Spleen (tissue), 7 donors: ENCODE measurements around the gene TSKS.

ENCODE experiments used
- POLR2A ChIP-seq, 3 donors: fragments of 450-650 bp; IDR thresholded peaks; one replicate each; pipeline ENCODE4 v1.5.1; 2017; ENCODE audit warnings: antibody characterized with exemption in 3 of 3, mild to moderate bottlenecking in 1 of 3
- POLR2AphosphoS5 ChIP-seq, 3 donors: sonication (generic); formaldehyde crosslinking; IDR thresholded peaks; one replicate each; pipeline ENCODE4 v1.5.1; 2017; ENCODE audit warnings: antibody characterized with exemption in 3 of 3
- TF ChIP-seq, protein P1 (sequence below), 11 experiments: fragments of 200-600 bp in 7 of 11; fragments of 450-650 bp in 4 of 11; sonication (generic) in 4 of 11; IDR thresholded peaks in 8 of 11; conservative IDR thresholded peaks in 3 of 11; 1 replicate in 7 of 11; 2 replicates in 4 of 11; pipeline versions ENCODE4 v1.4.0 to v1.8.0; 2016 to 2021; ENCODE audit warnings: antibody characterized with exemption in 11 of 11, inconsistent platforms in 4 of 11, mild to moderate bottlenecking in 1 of 11
- donor health status: DM: no; HTN: no; CAD: no; lungs with moderate emphysema.
- donor health status: DM: no; HTN: no; CAD: no.
- donor health status: DM: no; HTN: no; CAD: no.

DNA sequence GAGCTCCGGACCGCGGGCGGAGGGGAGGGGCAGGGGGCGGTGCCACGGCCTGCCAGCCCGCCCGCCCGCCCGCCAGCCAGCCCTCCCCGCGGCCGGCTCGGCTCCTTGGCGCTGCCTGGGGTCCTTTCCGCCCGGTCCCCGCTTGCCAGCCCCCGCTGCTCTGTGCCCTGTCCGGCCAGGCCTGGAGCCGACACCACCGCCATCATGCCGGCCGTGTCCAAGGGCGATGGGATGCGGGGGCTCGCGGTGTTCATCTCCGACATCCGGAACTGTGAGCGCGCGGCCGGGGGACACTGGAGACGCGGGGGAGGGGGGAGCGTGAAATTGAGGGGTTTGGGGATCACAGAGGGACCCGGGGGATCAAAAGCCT lies 3.8 kb upstream of the TSKS start, which contains the start of gene AP2A1:
- TF ChIP-seq, protein P1, sequence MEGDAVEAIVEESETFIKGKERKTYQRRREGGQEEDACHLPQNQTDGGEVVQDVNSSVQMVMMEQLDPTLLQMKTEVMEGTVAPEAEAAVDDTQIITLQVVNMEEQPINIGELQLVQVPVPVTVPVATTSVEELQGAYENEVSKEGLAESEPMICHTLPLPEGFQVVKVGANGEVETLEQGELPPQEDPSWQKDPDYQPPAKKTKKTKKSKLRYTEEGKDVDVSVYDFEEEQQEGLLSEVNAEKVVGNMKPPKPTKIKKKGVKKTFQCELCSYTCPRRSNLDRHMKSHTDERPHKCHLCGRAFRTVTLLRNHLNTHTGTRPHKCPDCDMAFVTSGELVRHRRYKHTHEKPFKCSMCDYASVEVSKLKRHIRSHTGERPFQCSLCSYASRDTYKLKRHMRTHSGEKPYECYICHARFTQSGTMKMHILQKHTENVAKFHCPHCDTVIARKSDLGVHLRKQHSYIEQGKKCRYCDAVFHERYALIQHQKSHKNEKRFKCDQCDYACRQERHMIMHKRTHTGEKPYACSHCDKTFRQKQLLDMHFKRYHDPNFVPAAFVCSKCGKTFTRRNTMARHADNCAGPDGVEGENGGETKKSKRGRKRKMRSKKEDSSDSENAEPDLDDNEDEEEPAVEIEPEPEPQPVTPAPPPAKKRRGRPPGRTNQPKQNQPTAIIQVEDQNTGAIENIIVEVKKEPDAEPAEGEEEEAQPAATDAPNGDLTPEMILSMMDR (IDR thresholded peaks at IDR 0.05 in 8 of 11, conservative IDR thresholded peaks at IDR 0.05 in 3 of 11): no peak
- TF ChIP-seq POLR2AphosphoS5 (IDR thresholded peaks at IDR 0.05) (peak; percentile 78 to 89 (median 79)), POLR2A (IDR thresholded peaks at IDR 0.05) (no peak)
